Skeletal muscle tissue (tissue), 4 donors: Measurements from ENCODE around the gene CD160. TPM values are rescaled to one million over a fixed set of nuclear protein-coding genes. Genes with fewer than 3 reads are reported as not detected.

Experiments used
- H3K27ac ChIP-seq: one replicate; pipeline ENCODE4 v1.7.0; 2013; ENCODE audit warnings: mild to moderate bottlenecking, low read depth, low read length, inconsistent platforms
- H3K27me3 ChIP-seq, 3 donors: one replicate each; pipeline ENCODE4 v1.7.0; 2013; ENCODE audit warnings: low read length in 3 of 3; ENCODE audit not compliant: control insufficient read depth in 3 of 3, insufficient read depth in 3 of 3
- H3K36me3 ChIP-seq, 3 donors: one replicate each; pipeline ENCODE4 v1.7.0; 2013; ENCODE audit warnings: low read length in 3 of 3; ENCODE audit not compliant: control insufficient read depth in 3 of 3, insufficient read depth in 3 of 3
- H3K4me1 ChIP-seq, 3 donors: one replicate each; pipeline ENCODE4 v1.7.0; 2013; ENCODE audit warnings: low read length in 3 of 3, mild to moderate bottlenecking in 3 of 3; ENCODE audit not compliant: control insufficient read depth in 3 of 3, insufficient read depth in 3 of 3
- H3K4me3 ChIP-seq, 3 donors: one replicate each; pipeline ENCODE4 v1.7.0; 2013; ENCODE audit warnings: low read length in 3 of 3
- H3K9ac ChIP-seq, 3 donors: one replicate each; pipeline ENCODE4 v1.7.0; 2013; ENCODE audit warnings: low read length in 3 of 3, mild to moderate bottlenecking in 3 of 3, moderate library complexity in 2 of 3, low read depth in 1 of 3
- H3K9me3 ChIP-seq, 3 donors: one replicate each; pipeline ENCODE4 v1.7.0; 2013; ENCODE audit warnings: low read length in 3 of 3; ENCODE audit not compliant: control insufficient read depth in 3 of 3
- total RNA-seq: library from RNA; depleted of rRNA; stranded (reverse); fragments of >200 nt; gene quantifications from one replicate; pipeline ENCODE4 v1.2.3, GENCODE V29; 2014
- donor health status: Osteomylitis.

The CD160 gene
- total RNA-seq, 1 donor from 2014 or later = under 0.01 TPM

DNA sequence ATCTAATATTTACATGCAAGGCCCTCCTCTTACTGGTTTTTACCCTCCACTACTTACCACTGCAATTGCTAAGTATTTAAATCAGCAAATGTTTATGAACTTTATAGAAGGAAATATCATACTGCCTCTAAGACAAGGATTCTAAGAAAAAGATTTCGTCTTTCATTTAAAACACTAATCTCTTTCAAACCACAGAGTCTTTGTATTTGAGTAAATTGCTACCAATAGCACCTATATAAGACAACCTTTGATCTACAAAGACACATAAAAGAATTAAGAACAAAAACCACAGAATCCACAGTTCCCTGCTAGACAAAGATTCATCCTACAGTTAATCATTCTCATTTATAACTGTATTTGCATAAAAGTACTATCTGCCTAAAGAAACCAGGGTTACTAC lies 67.0 kb downstream of the CD160 start:
- H3K9me3 ChIP-seq = no peaks in the 10 kb centered on the region
- peak overlapping the region; percentile 88 for H3K27ac ChIP-seq
- no peak overlapping the region for H3K4me3 ChIP-seq
- H3K27me3 ChIP-seq = no peaks in the 10 kb centered on the region
- H3K9ac ChIP-seq = peak overlapping the region in 1 of 3 donors; percentile 20
- H3K36me3 ChIP-seq = peaks cover 0 to 3% (median 0%) of the 10 kb centered on the region in 3 donors
- peaks cover 0 to 14% (median 2%) of the 10 kb centered on the region in 3 donors for H3K4me1 ChIP-seq

GRCh38 chr1:145788580-145788979 lies 69.3 kb downstream of the CD160 start:
- H3K4me1 ChIP-seq = peaks cover 0 to 8% (median 2%) of the 10 kb centered on the region in 3 donors
- H3K36me3 ChIP-seq = peaks cover 0 to 3% (median 0%) of the 10 kb centered on the region in 3 donors
- H3K27me3 ChIP-seq = no peaks in the 10 kb centered on the region
- no peak overlapping the region for H3K4me3 ChIP-seq
- no peak overlapping the region for H3K27ac ChIP-seq
- H3K9ac ChIP-seq = no peak overlapping the region
- H3K9me3 ChIP-seq = no peaks in the 10 kb centered on the region

Other genes starting within 250 kb of the CD160 start
- 24.5 TPM for gene GPR89A, start 111.5 kb upstream of the CD160 start, total RNA-seq
- gene PDZK1, start 12.1 kb upstream of the CD160 start, total RNA-seq = under 0.01 TPM
- gene RNF115, start 104.6 kb downstream of the CD160 start, total RNA-seq = 13.6 TPM
- gene POLR3C, start 104.7 kb downstream of the CD160 start, total RNA-seq = 22.4 TPM
- gene NUDT17, start 126.1 kb downstream of the CD160 start, total RNA-seq = 8.9 TPM
- gene PIAS3, start 139.6 kb downstream of the CD160 start, total RNA-seq = 5.7 TPM
- 1.6 TPM for gene ANKRD35, start 166.4 kb downstream of the CD160 start, total RNA-seq
- gene ITGA10, start 190.6 kb downstream of the CD160 start, total RNA-seq = 3.1 TPM
- gene PEX11B, start 199.2 kb downstream of the CD160 start, total RNA-seq = 26.6 TPM
- 36.5 TPM for gene RBM8A, start 208.0 kb downstream of the CD160 start, total RNA-seq
- 16.2 TPM for gene LIX1L, start 238.5 kb downstream of the CD160 start, total RNA-seq
- gene ANKRD34A, start 245.1 kb downstream of the CD160 start, total RNA-seq = under 0.01 TPM
- gene POLR3GL, start 245.2 kb downstream of the CD160 start, total RNA-seq = 17.7 TPM